Stimulated activated CD8-positive, alpha-beta memory T cell treated with anti-CD3 and anti-CD28 coated beads, Interleukin-12 subunit alpha, Interleukin-12 subunit beta, amount 100 ng/mL, for 24 hours (primary cell): ENCODE measurements around the gene RNF166.

Experiments used
- DNase-seq: peaks from one replicate; pipeline ENCODE4 v3.0.0-alpha.2; 2020; ENCODE audit errors: extremely low read depth

RNF166 gene

DNA sequence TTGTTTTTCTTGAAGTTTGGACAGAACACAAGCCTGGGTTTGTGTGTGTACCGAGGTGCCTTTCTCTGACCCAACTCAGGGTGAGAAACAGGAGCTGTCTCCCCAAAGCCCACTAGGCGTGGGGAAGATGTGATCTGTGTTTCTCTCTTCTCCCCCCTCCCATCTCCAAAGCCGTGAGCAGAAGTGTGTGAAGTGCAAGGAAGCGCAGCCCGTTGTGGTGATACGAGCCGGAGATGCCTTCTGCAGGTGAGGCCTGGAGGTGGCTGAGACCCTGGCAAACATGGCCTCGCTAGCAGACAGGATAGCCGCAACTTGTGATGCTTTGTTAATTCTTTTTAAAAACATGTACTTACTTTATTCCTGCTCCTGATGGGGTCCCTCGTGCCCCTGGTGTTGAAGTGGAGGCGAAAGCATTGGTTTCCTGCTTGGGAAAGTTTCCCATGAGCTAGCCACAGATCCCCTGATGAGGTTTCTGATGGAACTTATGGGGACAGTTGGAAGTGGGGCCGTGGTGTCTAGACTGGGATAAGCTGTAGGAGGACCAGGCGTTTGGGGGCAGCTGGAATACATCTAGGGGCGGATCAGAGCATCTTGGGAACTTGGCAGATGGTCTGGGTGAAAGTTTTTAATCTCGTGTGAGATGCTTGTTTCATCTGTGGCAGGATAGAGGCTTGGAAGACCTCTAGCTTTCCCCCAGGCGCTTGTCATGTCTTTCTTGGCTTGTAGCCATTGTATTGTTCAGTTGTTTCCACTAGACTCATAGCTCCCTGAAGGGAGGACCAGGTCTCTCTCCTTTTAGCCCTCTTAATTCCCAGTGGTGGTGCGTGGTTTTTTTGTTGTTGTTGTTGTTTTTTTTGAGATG, 988 bp upstream of the RNF166 start:
- no peak for DNase-seq

GRCh38 chr16:88705801-88706228, 393 bp downstream of the RNF166 start:
- no peak for DNase-seq

DNA sequence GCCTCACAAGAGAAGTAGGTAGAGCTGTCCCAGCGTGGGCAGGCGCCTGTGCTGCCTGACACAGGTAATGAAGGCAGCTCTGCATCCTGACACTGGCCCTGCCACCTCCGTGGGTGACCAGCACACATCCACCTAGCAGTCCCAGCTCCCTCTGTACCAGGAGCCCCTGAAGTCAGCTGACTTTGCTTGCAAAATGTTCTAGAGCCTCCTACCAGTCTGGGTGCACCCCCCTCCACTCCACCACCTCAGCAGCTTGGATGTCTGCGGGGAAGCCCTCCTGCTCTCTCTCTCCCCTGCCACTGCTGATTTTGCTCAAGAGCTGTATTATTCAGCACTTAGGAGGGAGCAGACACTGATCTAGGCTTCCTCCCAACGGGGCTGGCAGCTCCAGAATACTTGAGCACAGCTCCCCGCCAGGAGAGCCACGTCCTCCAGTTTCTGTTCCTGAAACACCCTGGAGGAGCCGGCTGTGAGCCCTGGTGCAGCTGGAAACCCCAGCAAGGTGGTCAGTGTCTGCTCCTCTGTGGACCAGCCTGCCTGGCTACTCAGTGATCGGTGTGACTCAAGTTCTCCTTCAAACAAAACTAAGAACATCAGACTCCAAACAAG, 1.0 kb downstream of the RNF166 start:
- DNase-seq = no peak

DNA sequence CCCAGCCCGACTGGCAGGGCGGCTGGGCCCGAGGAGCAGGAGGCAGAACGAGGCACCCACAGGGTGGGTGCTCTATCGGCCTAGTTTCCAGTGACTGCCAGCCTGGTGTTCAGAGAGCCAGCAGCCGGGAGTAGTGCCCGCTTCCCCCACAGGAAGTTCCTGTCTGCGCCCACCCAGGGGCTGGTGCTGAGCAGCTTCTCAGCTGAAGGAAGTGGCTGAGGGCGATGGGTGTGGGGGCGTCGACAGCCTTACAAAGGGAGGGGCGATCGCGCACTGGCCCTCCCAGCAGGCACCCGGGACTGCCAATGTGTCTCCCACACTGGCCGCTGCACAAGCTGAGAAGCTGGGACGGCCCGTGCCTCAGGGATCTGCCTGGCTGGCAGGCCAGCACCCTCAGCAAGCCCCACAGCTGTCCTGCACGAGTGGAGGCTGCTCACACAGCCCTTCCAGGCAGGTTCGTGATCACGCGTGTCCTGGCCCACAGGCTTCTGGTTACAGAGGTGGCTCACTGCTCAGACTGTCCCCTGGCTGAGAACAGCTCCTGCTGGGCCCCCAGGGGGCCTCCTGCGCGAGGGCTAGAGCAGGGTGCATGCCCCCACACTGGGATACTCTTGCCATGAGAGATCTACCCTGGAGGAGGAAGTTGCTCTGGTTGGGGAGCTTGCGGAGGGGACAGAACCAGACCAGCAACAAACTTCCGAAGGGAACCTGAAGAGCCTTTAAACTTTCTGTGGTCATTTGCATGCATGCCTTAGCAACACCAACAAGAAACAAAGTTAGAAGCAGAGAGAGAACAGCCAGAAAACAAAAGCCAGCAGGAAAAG, 2.5 kb downstream of the RNF166 start:
- peak; percentile 46 for DNase-seq

GRCh38 chr16:88702371-88703210, 3.6 kb downstream of the RNF166 start:
- no peak for DNase-seq

DNA sequence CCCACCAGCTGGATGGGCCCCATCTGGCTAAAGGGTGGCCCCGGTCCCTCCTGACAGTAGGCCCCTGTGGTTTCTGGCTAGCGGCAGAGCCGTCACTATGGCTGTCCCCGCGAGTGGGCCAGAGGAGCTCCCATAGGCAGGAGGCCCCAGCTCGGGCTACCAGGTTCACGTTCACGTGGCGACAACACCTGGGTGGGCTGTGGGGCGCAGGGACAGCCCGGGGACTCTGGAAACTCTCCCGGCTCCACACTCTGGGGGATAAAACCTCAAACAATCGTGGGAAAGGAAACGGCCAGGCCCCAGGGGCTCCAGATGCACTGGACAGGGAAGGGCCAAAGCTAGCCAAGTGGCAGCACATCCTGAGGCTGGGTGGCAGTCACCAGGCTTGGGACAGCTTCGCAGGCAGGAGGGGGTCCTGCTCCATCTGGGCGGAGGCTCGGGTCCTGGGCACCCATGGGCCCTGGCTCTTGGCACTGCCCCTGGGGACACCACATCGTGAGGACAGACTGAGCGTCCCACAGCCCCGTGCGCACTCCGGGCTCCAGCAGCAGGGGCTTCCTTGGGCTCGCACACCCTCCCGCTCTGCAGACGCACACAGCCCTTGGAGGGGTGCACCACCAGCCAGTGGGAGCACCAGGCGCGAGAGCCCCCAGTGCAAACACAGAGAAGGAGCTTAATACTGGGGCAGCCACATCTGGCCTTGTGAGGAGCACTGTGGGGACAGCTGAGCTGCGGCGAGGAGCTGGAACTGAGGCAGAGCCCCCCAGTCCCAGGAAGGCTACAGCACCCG, 4.4 kb downstream of the RNF166 start:
- DNase-seq = no peak

- peak; percentile 89 for DNase-seq
These were observed 5.3 kb downstream of the RNF166 start for GRCh38 chr16:88700636-88701482.

- DNase-seq = no peak
These were observed 5.9 kb downstream of the RNF166 start for GRCh38 chr16:88700322-88700635.

GRCh38 chr16:88699180-88699579, 7.0 kb downstream of the RNF166 start:
- DNase-seq = no peak

- DNase-seq = no peak
These were observed 7.6 kb downstream of the RNF166 start for GRCh38 chr16:88698646-88699045.

DNA sequence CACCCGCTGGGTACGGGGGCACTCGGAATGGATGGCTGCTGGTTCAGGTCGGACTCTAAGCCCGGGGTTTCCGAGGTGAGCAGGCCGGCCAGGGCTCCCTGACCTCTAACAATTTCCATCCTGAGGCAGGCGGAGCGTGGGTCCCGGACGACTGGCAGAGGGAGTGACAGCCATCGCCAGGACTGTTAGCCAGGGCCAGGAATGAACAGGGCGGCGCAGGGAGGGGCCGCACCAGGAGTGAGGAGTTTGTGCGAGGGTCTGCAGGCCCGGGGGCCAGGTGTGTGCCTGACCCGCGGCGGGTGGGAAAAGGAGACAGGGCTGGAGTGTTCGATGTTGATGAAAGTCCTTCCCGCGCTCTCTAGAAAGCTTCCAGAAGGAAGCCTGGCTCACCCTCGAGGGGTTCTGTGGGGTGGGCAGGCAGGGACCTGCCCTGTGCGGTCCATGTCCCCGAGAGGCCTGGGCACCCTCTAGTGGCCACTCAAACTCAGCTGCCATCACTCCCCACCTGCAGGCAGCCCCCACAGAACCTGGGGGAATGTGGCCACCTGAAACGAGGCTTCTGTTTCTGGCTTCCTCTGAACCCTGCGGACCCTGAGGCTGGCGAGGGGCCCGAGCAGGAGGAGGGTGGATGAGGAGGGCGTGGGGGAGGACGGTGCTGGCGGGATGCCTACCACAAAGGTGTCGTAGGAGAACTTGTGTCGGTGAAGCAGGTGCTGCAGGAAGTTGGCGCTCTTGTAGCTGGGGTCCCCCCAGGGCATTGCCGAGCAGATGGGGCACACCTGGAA, 8.2 kb downstream of the RNF166 start:
- DNase-seq = no peak

DNA sequence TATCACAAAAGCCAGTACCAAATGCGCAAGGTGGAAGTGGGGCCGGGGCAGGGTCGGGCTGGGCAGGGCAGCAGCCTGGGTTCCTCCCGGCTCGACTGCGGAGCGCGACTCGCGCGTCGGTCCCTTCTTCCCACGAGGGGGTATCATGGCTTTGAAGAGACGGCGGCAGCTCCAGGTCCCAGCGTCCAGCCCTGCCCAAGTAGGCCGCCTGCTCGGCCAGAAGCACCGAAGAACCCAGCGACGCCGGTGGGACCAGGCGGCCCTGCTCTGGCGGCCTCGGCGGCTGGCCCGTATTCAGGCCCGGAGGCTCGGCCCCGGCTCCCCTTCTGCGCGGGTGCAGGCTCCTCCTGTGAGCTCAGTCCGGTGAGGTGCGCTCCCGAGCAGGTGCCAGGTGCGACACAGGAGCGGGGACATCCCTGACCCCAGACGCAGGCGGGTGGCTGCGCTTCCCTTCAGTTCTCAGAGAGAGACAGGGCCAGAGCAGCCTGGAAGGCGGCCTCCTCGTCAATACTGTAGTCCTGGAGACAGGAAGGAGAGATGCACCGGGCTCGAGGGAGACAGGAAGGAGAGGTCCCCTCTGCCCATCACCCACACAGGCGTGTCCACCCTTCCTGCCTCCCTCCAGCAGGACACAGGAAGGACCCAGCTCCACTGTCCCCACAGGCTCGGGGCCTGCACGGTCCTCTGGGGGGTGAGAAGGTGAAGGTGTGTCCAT, 8.9 kb downstream of the RNF166 start:
- no peak for DNase-seq

GRCh38 chr16:88696441-88696840, 9.8 kb downstream of the RNF166 start:
- DNase-seq = no peak

GRCh38 chr16:88695753-88696152, 10.5 kb downstream of the RNF166 start:
- no peak for DNase-seq

GRCh38 chr16:88695218-88695617, 11.0 kb downstream of the RNF166 start:
- DNase-seq = no peak

GRCh38 chr16:88694221-88695087, 11.8 kb downstream of the RNF166 start:
- no peak for DNase-seq

- no peak for DNase-seq
These were observed 12.6 kb downstream of the RNF166 start for GRCh38 chr16:88693420-88694177.
